ENCODE measurements around the gene HKDC1.

The HKDC1 gene

DNA sequence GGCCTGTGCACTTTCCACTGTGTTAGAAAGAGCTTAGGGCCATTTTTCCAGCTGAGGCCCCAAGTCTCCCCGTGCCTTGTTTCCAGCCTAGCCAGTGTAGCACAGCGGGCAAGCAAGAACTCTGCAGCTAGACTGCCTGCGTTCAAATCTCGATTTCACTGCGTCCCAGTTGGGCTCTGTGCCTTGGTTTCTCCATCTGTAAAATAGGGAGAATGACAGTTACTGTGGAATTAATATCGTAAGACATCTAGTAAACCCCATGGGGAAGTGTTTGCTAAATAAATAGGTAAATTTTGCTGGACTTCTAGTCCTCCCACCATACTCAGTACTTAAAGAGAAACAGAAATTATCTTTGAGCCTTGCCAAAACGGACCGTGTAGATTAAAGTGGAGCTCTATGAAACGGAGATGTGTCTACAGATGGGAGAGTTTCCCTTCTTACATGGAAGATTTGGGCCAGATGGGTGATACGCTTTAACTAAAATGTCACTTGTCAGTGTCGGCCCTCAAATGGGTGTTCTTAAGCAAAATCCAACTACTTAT is 3.5 kb upstream of the HKDC1 start:
- no peak for DNase-seq

DNA sequence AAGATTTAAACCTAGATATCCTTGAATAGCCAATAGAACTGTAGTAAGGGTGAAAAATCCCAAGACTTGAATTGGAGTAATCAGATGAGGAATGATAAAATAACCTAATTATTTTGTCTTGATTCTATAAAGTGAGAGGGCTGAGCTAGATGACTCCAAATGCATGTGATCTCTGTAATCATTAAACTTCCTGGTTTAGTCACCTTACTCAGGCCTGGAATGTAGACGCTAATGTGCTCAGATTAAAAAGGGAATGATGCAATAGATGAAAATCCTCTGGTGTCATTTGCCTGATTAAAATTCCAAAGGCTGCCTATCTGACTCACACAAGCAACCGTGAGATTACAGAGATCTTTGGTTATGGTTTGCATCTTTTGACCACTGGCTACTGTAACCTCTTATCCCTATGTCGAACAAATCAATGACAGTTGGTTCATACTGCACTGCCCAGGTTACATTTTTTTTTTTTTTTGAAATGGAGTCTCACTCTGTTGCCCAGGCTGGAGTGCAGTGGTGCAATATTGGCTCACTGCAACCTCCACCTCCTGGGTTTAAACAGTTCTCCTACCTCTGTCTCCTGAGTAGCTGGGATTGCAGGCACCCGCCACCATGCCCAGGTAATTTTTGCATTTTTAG is 2.9 kb upstream of the HKDC1 start:
- DNase-seq: no peak

DNA sequence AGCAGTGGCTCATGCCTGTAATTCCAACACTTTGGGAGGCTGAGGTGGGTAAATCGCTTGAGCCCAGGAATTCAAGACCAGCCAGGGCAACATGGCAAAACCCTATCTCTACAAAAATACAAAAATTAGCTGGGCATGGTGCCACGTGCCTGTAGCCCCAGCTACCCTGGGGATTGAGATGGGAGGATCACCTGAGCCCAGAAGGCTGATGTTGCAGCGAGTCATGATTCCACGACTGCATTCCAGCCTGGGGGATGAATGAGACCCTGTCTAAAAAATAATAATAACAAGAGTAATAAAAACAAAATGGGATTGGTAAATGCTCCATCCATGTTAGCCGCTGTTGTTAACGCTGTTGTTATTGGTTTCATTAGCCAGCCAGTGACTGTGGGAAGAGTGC is 1.3 kb upstream of the HKDC1 start:
- no peak for DNase-seq

DNA sequence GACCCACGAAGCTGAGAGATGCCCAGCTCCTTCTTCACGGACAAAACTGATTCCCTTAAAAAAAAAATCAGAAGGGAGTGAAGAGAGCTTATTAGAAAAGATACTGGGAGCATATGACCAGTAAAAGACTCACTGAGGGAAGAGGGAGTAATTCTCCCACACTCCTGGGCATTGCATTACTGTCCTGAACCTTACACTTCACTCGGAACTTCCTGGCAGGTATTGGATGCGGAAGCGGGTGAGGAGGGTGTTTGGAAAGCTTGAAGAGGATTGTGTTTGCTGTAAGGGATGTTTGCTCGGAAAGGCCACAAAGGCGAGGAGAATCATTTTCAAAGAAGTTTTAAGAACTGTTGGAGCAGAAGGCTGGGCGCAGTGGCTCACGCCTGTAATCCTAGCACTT is 375 bp downstream of the HKDC1 start:
- no peak for DNase-seq

DNA sequence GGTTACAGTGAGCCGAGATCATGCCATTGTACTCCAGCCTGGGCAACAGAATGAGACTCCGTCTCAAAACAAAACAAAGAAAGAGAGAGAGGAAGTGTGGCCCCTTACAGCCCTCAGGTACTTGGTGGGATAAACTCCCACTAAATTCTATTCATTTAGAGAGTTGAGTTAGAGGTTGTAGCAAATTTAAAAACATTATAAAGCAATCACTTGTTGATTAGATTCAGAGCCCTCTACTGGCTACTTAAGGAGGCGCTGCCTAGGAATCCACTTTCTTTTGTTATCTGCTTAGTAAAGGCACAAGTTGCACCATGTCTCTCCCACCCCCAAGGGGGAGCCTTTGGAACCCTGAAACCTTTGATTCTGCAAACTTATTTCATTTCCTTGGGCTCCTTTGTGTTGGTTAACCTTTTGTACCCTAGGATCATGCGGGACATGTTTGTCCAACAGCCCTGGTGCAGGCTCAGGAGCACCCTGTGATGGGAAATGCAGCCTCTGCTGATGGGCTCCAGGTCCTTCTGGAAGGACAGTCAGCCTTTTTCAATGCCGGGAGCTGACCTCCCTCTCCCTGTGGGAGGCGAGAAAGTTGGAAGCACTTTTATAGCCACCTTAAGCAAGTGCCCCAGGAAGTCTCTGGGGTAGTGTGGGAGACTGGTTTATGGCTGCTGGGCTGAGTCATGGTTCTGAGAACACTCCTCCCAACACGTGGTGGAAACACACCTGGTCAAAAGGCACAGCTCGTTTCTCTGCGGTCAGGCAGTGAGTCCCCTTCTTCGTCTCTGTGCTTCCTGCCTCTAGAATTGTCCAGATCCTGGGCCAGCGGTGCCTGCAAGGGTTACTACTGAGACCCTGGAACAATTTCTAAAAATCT is 2.3 kb downstream of the HKDC1 start:
- peak; percentile 22 for DNase-seq

DNA sequence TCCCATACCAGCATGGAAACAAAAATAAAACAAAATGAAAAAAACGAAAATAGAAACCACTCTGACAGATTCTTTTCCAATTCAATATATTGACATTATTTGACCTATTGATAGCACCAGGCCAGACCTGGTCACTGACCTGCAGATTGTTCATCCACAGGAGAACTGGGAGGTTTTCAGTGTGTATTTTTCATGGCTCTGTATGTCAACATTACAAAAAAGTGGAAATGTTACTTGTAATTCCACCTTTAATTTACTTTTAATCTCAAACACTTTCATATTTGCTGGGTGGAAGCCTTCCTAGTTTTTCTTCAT is 2.9 kb downstream of the HKDC1 start:
- no peak for DNase-seq

DNA sequence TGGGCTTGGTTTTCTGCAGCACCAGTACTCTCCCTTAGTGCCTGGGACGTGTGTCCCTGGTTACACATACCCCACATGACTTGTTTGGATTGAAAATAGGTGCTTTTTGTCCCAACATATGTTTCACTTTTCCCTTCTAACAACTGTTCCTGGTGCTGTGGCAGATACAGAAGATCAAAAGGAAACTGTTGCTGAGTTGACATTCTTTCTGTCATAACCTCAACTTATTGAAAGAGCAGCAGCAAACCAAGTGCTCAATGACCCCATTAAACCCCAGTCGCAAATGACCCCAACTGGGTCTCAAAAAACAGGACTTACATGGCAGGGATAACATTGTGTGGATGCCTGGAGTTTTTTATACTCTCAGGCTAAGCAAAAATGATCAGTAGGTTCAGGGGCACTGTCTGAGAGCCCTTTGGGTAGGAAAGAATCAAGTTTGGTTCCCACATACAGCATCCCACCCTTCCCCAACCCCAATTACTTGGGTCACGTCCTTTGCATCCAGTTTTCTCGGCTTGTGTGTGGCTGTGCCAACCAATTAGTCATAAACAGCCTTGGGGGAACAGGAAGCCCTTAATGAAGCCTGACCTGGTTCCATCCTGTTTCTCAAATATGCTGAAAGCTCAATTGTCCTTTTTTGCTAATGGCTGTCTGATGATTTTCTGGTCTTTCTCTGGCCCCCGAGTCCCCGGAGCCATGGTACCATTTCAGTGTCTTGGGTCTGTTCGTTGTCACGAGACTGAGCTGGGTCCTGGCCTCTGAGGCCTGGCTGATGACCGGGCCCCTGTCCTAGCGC is 4.9 kb downstream of the HKDC1 start:
- no peak for DNase-seq

DNA sequence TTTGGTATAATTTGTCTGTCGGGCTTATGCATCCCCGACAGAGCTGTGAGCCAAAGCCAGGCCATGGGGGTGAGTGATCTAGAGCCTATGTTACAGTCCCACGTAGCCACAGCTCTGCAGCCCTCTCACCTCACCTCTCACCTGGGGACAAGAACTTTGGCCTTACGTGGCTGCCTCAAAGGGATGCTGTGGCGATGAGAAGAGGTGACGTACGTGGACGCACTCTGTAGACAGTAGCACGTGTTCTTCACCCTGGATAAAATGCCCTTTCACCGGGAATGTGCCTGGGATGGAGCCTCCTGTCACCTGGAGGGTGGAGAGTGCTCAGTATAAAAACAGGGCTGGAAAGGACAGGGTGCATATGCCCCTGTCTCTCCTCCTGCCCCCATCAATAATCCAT is 5.5 kb downstream of the HKDC1 start:
- DNase-seq: no peak

DNA sequence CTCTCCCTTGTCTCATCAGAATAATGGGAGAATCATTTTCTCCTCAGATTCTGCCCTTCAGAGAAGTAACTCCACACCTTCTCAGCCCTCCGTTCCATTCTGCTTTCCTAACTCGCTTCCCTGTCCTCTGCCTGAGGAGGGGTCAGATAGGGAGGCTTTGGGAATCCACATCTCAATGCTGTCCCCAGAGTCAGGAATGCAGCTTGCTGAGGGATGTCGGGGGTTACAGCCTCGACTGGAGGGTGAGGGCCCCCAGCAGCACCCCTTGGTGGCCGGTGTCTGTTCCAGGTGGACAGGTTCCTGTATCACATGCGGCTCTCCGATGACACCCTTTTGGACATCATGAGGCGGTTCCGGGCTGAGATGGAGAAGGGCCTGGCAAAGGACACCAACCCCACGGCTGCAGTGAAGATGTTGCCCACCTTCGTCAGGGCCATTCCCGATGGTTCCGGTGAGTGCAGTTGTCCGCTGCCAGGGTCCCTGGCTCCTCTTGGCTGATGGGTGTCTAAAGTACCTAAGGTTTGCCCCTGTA is 6.9 kb downstream of the HKDC1 start:
- no peak for DNase-seq

DNA sequence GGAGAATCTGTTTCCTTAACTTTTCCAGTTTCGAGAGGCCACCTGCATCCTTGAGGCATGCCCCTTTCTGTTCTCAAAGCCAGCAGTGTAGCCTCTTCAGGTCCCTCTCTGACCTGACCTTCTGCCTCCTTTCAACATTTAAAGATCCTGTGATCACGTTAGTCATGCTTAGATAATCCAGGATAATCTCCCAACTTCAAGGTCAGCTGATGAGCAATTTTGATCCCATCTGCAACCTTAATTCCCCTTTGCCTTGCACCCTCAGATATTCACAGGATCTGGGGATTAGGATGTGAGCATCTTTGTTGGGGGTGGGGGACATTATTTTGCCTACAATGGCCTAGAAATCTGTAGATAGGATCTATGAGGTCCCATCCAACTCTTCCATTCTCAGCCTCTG is 8.0 kb downstream of the HKDC1 start:
- no peak for DNase-seq

DNA sequence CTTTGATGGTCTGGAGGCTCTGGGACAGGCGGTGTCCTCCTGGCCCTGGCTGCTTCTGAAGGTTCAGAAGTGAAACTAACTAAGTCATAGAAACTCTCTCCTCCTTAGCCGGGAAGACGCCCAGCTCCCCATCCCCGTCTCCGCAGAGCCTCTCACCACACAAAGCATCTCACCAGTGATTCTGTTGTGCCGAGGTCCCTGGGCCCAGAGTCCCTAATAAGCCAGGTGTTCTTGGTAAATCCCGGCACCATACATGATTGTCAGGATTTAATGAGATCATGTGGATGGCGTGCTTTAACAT is 9.4 kb downstream of the HKDC1 start:
- no peak for DNase-seq

DNA sequence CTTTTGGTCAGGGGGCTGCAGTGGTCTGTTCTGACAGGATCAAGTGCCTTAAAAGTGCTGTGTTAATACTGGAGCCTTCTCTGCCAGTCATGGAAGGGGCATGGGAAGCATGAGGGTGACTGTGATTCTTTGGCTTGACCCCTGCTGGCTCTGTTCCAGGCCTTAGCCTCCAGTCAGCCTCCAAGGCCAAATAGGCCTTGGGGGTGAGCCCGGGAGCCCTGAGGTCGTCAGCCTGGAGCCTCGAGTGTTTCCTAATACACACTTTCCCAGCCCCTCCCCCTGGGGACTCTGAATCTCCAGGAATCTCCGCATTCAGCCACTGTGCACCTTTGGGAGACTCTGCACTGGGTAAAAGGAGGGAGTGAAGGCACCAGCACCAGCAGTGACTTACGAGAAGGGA is 10.0 kb downstream of the HKDC1 start:
- DNase-seq: no peak

DNA sequence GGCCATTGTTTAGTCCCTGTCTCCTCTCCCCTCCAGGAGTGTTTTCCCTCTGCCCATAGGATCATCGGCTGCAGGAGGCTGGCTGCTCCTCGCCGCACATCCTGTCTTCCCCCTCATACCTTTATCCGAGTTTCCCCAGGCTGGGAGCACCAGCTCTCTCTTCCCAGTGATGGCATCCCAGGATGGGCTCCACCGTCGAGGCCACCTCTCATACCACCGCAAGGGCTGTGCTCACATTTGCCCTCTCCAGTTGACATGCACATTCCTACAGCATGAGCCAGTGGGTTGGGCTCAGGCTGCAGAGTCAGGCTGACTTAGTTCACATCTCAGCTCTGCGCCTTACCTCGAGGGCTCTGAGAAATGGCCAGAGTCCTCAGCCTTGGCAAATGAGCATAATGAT is 12.1 kb downstream of the HKDC1 start:
- no peak for DNase-seq

DNA sequence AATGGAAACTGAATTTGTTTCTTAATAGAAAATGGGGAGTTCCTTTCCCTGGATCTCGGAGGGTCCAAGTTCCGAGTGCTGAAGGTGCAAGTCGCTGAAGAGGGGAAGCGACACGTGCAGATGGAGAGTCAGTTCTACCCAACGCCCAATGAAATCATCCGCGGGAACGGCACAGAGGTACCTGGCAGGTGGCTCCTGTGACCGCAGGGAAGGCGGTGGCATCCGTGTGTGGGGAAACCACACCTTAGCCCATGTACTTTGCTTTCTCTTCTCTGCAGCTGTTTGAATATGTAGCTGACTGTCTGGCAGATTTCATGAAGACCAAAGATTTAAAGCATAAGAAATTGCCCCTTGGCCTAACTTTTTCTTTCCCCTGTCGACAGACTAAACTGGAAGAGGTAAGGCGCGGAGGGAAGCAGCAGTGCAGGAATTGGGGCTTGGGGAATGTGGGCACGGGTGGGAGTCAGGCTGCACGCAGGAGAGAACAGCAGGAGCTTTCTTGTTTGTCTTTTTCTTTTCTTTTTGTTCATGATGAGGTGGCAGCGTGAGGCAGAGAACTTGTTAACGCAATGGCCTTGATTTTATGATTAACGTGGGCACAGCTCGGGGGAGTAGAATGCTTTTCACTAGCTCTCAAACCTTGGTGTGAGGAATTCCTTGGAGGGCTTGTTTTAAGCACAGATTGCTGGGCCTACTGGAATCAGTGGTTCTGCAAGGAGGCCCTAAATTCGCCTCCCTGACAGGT is 12.8 kb downstream of the HKDC1 start:
- no peak for DNase-seq

DNA sequence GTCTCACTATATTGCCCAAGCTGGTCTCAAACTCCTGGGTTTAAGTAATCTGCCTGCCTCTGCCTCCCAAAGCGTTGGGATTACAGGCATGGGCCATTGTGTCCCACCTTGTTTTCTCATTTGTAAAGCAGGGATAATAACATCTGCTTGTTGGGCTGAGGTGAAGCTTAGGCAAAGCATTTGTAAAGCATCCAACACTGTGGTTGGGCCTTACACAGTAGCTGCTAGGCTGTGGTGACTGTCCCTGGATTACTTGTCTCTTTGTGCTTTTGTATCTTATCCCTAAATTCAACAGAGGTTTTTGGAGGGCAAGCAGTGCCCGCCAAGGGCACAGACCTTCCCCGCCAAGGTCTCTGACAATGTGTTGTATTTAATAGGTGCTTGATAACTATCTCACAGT is 14.3 kb downstream of the HKDC1 start:
- no peak for DNase-seq

DNA sequence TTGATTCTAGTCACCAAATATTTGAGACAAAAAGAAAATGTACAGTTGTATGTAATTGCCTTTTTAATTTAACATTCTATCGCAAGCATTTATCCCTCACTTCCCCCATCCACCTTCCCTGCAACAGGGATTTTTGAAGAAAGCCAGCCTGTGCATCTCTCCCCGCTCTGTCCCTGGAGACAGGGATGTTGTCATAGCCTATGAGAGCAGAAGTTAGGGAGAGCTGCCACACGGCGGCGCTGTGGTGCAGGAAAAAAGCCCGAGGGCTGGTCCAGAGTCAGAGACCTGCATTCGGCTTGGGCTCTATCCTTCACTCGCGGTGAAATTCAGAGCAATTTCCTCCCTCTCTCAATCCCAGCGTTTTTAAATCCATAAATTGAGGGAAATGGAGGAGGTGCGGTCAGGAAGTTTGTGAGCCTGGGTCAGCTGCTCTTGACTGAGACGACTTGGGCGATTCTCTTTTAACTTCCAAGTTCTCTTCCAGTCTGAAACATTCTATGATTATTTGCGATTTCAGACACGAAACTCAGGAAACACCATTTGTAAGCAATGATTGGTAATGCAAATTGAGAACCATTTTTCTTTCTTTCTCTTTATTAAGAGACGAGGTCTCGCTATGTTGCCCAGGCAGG is 17.5 kb downstream of the HKDC1 start:
- peak; percentile 65 for DNase-seq

DNA sequence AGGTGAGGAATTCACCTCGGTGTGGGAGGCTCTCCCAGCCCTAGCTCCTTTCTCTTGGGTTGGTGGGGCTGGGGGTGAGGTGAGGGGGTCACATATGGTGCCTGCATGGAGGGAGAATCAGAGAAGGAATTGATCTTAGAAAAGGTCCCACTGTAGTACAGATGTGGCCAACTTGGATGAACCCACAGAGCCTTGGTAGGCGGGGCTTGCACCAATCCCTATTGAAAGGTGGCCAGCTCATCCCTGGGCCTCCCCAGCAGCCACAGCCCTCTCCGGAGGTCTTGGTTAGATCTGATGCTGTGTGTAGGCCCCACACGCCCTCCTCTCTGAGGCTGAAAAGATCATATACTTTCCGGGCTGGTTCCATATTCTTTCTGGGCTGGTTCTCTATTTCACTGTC is 19.0 kb downstream of the HKDC1 start:
- DNase-seq: no peak

DNA sequence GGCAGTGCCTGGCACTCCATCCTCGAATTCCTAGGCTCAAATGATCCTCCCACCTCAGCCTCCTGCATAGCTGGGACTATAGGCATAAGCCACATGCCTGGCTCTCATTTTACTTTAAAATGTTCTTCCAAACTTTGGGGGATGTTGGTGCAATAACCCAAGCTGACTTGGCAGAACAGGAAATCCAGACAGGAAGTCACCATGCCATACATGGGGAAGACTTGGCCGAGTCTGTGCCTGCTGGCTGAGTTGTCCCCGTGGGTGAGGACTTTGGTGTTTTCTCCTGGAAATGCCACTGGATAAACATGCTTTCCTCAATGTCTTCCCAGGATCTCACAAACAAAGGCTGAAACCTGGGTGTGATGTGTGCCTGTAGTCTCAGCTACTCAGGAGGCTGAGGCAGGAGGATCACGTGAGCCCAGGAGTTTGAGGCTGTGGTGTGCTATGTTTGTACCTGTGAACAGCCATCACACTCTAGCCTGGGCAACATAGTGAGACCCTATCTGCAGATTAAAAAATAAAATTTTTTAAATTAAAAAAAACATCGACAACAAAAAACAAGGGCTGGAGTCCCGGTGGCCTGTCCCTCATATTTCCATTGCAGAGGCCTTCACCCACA is 19.8 kb downstream of the HKDC1 start:
- no peak for DNase-seq

DNA sequence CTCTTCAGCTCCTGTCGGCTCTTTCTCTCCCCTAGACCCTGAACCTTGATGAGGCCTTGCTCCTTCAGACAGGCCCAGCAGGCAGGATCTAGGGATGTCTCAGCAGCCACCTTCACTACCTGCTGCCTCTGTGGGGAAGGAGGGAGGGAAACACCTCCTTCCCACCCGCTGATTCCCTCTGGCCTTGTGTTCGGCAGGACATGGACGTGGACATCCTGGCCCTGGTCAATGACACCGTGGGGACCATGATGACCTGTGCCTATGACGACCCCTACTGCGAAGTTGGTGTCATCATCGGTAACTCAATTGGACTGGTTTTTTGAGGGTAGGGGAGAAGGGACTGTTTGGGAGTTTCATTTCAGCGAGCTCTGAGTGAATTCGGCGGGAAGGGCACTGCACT is 20.3 kb downstream of the HKDC1 start:
- no peak for DNase-seq

DNA sequence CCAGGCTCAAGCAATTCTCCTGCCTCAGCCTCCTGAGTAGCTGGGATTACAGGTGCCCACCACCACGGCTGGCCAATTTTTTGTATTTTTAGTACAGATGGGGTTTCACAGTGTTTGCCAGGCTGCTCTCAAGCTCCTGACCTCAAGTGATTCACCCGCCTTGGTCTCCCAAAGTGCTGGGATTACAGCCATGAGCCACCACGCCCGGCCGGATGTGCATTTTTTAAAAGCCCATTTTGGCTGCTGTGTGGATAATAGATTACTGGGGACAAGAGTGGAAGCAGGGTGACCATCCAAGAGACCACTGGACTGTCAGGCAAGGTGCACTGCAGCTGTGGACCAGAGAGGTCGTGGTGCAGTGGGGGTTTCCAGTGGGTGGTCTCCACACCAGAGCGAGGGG is 21.4 kb downstream of the HKDC1 start:
- no peak for DNase-seq

DNA sequence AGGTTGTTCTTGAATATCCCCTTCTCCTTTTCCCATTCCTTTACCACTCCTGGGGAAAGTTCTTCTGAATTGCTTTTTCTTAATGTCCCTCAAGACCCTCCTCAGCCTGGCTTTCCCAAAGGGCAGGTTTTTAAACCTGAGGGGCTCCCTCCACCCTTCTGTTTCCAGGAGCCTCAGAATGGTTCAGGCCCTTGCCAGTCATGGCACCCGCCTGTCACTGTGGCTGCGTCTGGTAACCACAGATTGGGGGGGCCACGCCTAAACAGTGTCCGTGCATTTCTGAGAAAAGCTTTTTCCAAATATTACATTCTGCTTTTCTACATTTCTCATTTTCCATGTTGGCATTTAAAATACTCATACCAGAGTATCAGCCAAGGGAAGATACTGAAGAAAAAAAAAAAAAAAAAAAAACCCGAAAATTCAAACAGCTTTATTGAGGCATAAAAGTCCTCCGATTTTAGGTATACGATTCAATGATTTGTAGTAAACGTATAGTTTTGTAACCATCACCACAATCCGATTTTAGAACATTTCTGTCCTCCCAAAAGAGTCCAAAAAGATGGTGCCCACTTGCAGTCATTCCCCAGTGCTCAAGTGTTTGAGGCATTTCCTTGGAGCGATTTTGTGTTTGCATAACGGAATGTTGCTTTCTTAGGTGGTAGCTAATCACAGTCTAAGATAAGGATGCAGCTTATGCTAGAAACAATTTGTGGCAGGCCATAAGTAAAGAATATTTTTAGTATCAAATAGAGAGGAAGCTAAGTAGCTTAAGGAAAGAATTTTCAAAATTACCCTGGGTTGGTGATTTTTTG is 22.1 kb downstream of the HKDC1 start:
- DNase-seq: no peak

Measured in NCI-H1105 treated with DMSO at 0.1 percent for 48 hours (cell line).